LNCaP clone FGC (cell line): ENCODE data around the gene MYO1H.
"Not testable (repeated sequence)": the region's sequence is repeated elsewhere in the genome, so short reads cannot be mapped to it uniquely, and the experiment has no call there.

Experiments
- DNase-seq: peaks from one replicate; pipeline ENCODE4 v3.0.0-alpha.2; 2011; ENCODE audit warnings: low read depth
- H3K4me3 ChIP-seq: 2 replicates; pipeline ENCODE4 v1.5.1; 2011; ENCODE audit warnings: mild to moderate bottlenecking, low read depth, low read length, control low read depth
- CTCF ChIP-seq: IDR thresholded peaks from 2 replicates; pipeline ENCODE4 v1.5.1; 2012; ENCODE audit warnings: mild to moderate bottlenecking; ENCODE audit not compliant: control insufficient read depth, insufficient read depth; ENCODE audit errors: extremely low read depth

MYO1H gene

GRCh38 chr12:109307051-109307450 is 40.6 kb upstream of the MYO1H start:
- DNase-seq, result no peak

GRCh38 chr12:109308534-109309380 is 38.9 kb upstream of the MYO1H start, which contains the start of gene FOXN4:
FOXN4 (minus strand) TSS chr12:109309284; CDS start chr12:109308321, 963 bp downstream.
- TF ChIP-seq CTCF, result no peak
- DNase-seq, result no peak
- peak within 1 kb of the TSS; percentile 46 for H3K4me3 ChIP-seq

More at GRCh38 chr12:109307051-109307450, 40.6 kb upstream of the MYO1H start:
- H3K4me3 ChIP-seq, result no peak overlapping the region
- no peak for TF ChIP-seq CTCF

GRCh38 chr12:109309381-109310246 is 38.1 kb upstream of the MYO1H start:
- no peak for TF ChIP-seq CTCF
- DNase-seq, result no peak
- peak overlapping the region; percentile 46 for H3K4me3 ChIP-seq

GRCh38 chr12:109310247-109311125 is 37.2 kb upstream of the MYO1H start:
- peak overlapping the region; percentile 46 for H3K4me3 ChIP-seq
- TF ChIP-seq CTCF, result no peak
- DNase-seq, result peak; percentile 63

- not testable (repeated sequence) for DNase-seq, H3K4me3 ChIP-seq
These were observed 26.4 kb upstream of the MYO1H start for GRCh38 chr12:109321294-109321693.

GRCh38 chr12:109329003-109329402 is 18.7 kb upstream of the MYO1H start:
- TF ChIP-seq CTCF, result no peak
- no peak overlapping the region for H3K4me3 ChIP-seq
- DNase-seq, result no peak
